HG03571 (cell line): Measurements from ENCODE around the gene PDCD11.
"Not testable (repeated sequence)": the region's sequence is repeated elsewhere in the genome, so short reads cannot be mapped to it uniquely, and the experiment has no call there.

ENCODE experiments used
- ATAC-seq: cut with Tn5 transposase; IDR thresholded peaks from one replicate; pipeline ENCODE4 v1.9.1; 2021; ENCODE audit not compliant: unreplicated experiment

The PDCD11 gene

GRCh38 chr10:103474077-103474476 is 77.7 kb downstream of the PDCD11 start:
- ATAC-seq: no peak

- no peak for ATAC-seq
Observed at GRCh38 chr10:103475437-103475836, 79.0 kb downstream of the PDCD11 start.

DNA sequence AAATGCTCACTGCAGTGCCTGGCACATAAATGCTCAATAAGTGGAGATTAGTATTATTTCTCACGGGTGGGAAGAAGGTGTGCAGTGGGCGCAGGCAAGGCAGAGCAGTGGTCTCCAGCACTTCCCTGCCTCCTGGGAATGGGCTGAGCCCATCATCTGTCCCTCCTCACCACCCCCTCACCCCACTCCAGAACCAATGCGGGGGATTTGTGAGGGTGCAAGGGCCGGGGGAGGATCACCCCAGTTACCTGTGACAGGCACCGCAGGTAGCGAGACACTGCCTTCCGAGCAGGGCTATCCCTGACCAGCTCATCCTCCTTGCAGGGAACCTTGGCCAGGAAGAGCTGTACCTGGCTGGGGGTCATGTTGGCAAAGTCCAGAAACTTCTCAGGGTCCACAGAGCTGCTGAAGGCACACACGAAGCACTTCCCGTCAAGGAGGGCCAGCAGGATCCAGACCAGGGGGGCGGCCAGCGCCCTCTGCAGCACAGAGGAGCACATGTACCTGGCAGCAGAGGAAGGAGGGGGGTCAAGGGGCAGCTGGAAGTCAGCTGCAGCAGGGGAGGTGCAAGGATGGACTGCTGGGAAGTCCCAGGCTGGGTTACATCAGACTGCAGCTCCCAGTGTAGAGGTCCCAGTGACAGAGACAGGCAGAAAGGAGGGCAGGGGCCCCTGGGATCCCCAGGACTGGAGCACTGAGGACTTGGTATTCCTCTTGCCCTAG is 79.8 kb downstream of the PDCD11 start:
- ATAC-seq: no peak

GRCh38 chr10:103478671-103479070 is 82.2 kb downstream of the PDCD11 start:
- ATAC-seq: no peak

GRCh38 chr10:103479135-103479534 is 82.7 kb downstream of the PDCD11 start, which contains the start of gene CALHM3:
TSS of gene CALHM3 (minus strand) at chr10:103479240. CDS start at chr10:103479032, 208 bp downstream.
- ATAC-seq: no peak

DNA sequence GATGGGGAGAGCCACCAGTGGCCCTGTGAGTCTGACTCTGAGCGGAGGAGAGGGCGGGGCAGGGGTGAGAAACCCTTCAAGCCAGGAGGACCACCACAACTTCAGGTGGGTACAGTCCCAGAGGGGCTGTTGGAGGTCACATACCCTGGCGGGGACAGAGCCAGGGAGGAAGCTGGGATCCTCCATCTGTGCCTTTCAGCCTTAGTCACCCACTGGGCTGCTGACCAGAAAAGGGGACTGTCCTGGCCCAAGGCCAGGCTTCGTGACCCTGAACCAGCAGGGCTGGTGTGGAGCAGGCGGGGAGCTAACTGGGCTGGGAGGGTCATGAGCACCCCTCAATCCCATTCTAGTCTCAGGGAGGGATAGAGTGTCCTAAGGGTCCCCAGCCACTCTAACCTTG is 84.1 kb downstream of the PDCD11 start:
- ATAC-seq: no peak

- ATAC-seq: peak; percentile 64
Observed at GRCh38 chr10:103481974-103482531, 85.6 kb downstream of the PDCD11 start.

GRCh38 chr10:103486635-103487409 is 90.4 kb downstream of the PDCD11 start:
- ATAC-seq: not testable (repeated sequence)

- no peak for ATAC-seq
Observed at GRCh38 chr10:103487410-103487708, 90.9 kb downstream of the PDCD11 start.

- ATAC-seq: no peak
Observed at GRCh38 chr10:103490986-103491314, 94.5 kb downstream of the PDCD11 start.

DNA sequence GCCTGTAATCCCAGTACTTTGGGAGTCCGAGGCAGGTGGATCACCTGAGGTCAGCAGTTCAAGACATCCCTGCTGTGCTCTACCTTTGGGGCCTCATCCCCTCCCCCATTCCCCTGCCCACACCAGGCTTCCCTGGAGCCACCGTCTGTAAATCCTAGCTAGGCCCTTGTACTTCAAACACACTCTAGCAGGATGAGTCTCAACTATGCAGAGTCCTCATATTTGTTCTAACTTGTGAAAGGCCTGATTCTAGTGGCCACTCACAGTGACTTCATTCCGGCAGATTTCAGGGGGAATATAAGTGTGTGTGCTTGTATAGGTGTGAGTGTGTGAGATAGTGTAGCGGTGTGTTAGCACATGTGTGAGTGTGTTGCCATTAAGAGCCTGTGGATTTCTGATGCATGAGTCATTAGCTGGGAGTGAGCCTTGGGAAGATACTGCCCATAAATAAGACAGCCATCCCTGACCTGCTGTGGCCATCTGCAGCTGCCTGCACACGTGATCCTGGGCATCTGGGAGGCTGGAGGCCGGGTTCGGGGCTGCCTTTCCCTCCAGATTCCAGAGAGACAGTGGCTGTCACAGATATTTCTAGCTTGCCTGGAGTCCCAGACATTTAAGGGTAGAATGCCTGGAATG is 95.4 kb downstream of the PDCD11 start:
- no peak for ATAC-seq

- ATAC-seq: no peak
Observed at GRCh38 chr10:103492655-103493261, 96.3 kb downstream of the PDCD11 start.

DNA sequence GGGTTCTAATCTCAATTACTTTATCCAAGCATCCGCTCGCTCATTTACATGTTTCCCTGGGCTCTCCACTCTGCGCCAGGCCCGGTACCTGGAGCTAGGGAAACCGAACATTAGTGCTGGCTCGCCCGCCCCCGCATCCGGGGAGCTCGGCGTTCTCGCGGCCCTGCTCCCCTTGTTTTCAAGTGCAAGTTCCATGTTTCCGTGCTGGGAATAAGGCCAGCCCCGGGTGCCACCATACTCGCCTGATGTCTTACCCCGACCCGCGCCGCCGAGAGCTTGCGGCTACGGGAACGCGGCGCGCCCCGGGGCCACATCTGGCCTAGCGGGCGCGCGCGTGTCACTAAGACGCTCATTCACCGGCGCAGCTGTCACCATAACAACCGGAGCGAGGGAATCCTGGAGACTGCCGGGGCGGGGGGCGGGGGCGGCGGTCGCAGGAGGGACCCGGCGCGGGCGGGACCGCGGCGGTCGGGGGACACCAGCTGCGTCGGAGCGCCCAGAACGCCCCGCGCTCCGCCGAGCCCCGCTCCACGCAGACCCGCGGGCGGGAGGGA is 97.0 kb downstream of the PDCD11 start, which contains the start of gene NEURL1:
Gene NEURL1 (plus strand): TSS at position 344 of the 554 bp plus-strand sequence. CDS start 683 bp downstream, outside the sequence.
- no peak for ATAC-seq

DNA sequence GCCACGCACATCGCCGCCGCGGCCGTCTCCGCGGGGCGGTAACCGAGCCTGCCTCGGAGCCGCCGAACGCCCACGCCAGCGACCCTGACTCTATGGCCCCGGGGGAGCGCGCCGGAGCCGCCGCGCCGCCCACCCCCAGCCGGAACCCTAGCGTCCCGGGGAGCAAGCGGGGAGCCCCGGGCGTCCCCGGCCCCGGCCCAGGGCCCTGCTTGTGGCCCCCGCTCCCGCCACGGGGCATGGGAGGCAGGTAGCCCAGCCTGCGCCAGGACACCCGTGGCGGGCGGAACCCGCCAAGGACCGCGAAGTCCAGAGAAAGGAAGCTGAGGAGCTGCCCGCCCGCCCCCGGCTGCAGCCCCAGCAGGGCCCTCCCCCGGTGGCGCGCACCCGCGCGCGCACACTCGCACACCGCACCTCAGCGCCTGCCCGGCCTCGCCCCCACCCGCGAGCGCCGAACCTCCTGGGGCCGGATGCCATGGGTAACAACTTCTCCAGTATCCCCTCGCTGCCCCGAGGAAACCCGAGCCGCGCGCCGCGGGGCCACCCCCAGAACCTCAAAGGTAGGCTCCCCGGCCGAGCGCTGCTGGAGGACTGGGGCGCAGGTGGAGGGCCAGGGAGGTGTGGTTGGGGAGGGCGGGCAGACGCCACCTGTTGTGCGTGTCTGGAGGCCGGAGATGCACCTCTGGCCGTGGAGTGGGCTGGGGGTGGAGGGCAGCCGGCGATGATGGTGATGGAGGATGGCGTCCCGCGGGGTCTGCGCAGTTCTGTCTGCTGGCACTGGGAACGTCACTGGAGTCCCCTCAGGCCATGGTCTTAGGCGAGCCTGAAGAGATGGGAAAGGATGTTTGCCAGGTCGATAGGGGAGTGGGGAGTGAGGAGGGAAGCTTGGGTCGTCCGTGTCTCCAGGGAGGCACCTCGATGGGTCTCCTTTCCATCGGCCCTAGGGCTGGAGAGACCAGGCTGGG is 97.8 kb downstream of the PDCD11 start:
- no peak for ATAC-seq

- no peak for ATAC-seq
Observed at GRCh38 chr10:103495321-103495720, 98.9 kb downstream of the PDCD11 start.
